Progenitor cell of endocrine pancreas (in vitro differentiated cells): ENCODE data around the gene PLCB3. TPM values are rescaled to one million over a fixed set of nuclear protein-coding genes. Genes with fewer than 3 reads are reported as not detected.

ENCODE experiments used
- DNase-seq: peaks from one replicate; pipeline ENCODE4 v3.0.0; 2021; ENCODE audit warnings: low spot score; ENCODE audit not compliant: unreplicated experiment
- H3K27ac Mint-ChIP-seq: 2 replicates; pipeline ENCODE4 v1.8.0; 2021; ENCODE audit warnings: mild to moderate bottlenecking, moderate library complexity, mixed read lengths
- H3K27me3 Mint-ChIP-seq: 2 replicates; pipeline ENCODE4 v1.8.0; 2021; ENCODE audit warnings: mixed read lengths
- H3K36me3 Mint-ChIP-seq: 2 replicates; pipeline ENCODE4 v1.8.0; 2022; ENCODE audit warnings: mixed read lengths; ENCODE audit not compliant: insufficient read depth
- H3K4me1 Mint-ChIP-seq: 2 replicates; pipeline ENCODE4 v1.8.0; 2021; ENCODE audit warnings: low read depth, mixed read lengths
- H3K4me3 Mint-ChIP-seq: 2 replicates; pipeline ENCODE4 v1.8.0; 2021; ENCODE audit warnings: low read depth, mild to moderate bottlenecking, moderate library complexity, mixed read lengths
- H3K9me3 Mint-ChIP-seq: 2 replicates; pipeline ENCODE4 v1.8.0; 2021; ENCODE audit warnings: low read depth, mixed read lengths
- CTCF ChIP-seq: fragments of 200-600 bp; sonication (generic); IDR thresholded peaks from one replicate; pipeline ENCODE4 v1.5.0; 2021; ENCODE audit warnings: antibody characterized with exemption, mild to moderate bottlenecking; ENCODE audit not compliant: unreplicated experiment
- total RNA-seq: library from RNA; stranded (reverse); gene quantifications from 2 replicates; pipeline ENCODE4 v1.2.1, GENCODE V29; 2021

The PLCB3 gene
- total RNA-seq, 1 donor from 2014 or later, result 22.6 TPM

DNA sequence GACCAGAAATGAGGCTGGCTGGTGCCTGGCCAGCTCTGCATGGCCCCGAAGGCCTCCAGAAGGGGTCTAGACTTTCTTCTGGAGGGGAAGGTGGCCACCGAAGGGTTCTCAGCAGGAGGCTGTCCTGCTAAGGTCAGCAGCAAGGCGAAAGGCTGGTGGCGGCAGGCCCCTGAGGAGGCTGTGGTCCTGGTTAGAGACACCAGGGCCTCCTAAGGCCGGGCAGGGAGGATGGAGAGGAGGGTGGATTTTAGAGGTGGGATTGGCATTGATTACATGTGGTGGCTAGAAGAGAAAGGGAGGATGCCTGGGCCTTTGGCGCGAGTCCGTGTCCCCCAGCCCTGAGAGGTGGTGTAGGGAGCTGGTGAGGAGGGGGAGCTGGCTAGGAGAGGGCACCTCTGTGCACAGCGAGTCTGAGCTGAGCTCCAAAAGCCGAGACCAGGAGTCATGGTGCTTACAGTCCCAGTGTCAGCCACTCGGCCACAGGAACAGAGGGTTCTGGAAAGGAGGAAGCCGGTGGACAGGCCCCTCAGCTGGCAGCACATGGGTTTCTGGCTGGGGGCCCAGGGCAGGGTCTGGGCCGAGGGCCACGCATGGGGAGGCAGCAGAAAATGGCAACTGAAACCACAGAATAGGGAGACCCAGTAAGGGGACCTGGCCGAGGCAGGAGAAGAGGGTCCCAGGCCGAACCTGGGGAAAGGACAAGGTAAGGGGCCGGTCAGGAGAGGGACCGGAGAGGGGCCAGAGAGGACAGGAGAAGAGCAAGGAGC is 42.4 kb upstream of the PLCB3 start:
- H3K36me3 Mint-ChIP-seq, result peaks cover 6% of the 10 kb centered on the region
- no peak overlapping the region for H3K4me3 Mint-ChIP-seq

DNA sequence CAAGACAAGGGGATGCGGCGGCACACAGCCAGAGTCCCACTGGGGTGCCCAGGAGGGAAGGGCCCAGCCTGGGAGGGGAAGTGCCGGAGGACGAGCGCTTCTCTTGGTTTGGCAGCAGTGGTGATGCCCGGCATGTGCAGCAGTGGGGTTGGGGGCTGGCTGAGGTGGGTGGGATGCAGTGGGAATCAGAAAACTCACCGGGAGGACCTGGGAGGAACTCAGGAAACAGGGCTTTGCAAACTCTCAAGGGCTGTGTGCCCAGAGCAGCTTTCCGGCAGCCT is 41.8 kb upstream of the PLCB3 start:
- H3K27ac Mint-ChIP-seq, result no peak overlapping the region
- H3K36me3 Mint-ChIP-seq, result peaks cover 2% of the 10 kb centered on the region
- no peaks in the 10 kb centered on the region for H3K27me3 Mint-ChIP-seq
- DNase-seq, result no peak
- H3K4me1 Mint-ChIP-seq, result no peaks in the 10 kb centered on the region
- no peak for TF ChIP-seq CTCF
- no peaks in the 10 kb centered on the region for H3K9me3 Mint-ChIP-seq
- no peak overlapping the region for H3K4me3 Mint-ChIP-seq

More for the DNA sequence above, 42.4 kb upstream of the PLCB3 start:
- Mint-ChIP-seq H3K4me1 (no peaks in the 10 kb centered on the region), H3K27me3 (no peaks in the 10 kb centered on the region), H3K9me3 (no peaks in the 10 kb centered on the region), H3K27ac (no peak overlapping the region)
- DNase-seq, result no peak
- no peak for TF ChIP-seq CTCF

DNA sequence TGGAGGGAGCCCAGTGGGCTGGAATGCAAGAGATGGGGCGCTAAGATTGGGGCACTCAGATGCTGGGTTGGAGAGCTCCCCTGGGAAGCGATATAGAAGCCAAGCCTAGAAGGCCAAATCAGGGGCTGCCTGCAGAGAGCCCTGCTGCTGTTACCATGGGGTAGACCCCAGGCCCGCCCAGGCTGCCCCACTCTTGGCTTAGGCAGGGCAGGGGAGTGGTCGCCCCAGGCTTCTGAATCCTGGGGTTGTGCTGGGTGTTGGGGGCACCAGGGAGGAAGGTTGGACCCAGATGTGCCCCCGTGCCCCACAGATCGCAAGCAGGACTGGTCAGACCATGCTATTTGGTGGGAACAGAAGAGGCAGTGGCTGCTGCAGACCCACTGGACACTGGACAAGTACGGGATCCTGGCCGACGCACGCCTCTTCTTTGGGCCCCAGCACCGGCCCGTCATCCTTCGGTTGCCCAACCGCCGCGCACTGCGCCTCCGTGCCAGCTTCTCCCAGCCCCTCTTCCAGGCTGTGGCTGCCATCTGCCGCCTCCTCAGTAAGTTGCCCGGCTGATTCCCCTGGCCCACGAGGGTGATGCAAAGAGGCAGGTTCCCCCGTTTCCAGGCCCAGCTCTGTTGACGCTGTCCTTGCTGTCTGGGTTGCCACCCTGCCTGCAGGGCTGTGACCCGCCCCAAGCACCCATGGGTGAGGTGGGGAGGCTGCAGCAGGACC is 40.9 kb upstream of the PLCB3 start:
- H3K36me3 Mint-ChIP-seq, result peaks cover 4% of the 10 kb centered on the region
- DNase-seq, result no peak
- TF ChIP-seq CTCF, result no peak
- H3K27ac Mint-ChIP-seq, result peak overlapping the region; percentile 82
- no peaks in the 10 kb centered on the region for H3K27me3 Mint-ChIP-seq
- H3K9me3 Mint-ChIP-seq, result no peaks in the 10 kb centered on the region
- H3K4me1 Mint-ChIP-seq, result no peaks in the 10 kb centered on the region
- no peak overlapping the region for H3K4me3 Mint-ChIP-seq

- Mint-ChIP-seq H3K27me3 (no peaks in the 10 kb centered on the region), H3K4me3 (no peak overlapping the region), H3K9me3 (no peaks in the 10 kb centered on the region), H3K36me3 (peaks cover 4% of the 10 kb centered on the region), H3K27ac (no peak overlapping the region), H3K4me1 (no peaks in the 10 kb centered on the region)
- TF ChIP-seq CTCF, result no peak
- no peak for DNase-seq
Observed at GRCh38 chr11:64211181-64211872, 40.0 kb upstream of the PLCB3 start.

DNA sequence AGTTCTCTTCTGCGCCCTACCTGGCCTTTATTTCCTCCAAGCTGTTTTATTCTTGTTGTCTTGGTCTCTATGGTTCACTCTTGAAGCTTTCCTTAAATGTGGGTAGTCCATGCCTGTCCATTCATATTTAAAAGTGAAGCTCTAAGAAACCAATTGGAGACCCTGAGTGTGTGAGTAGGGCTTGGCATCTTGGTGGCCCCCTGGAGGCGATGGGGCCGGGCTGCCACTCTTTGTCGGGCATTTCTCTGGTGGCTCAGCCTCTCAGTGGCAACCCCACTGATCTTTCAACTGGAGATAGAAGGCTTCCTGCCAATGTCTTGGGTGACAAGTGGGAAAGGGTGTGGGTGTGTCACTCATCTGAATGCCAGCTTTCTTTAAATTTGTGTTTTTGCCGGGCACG is 34.5 kb upstream of the PLCB3 start:
- Mint-ChIP-seq H3K27me3 (no peaks in the 10 kb centered on the region), H3K9me3 (no peaks in the 10 kb centered on the region), H3K4me3 (no peak overlapping the region), H3K27ac (no peak overlapping the region), H3K36me3 (peaks cover 8% of the 10 kb centered on the region), H3K4me1 (peaks cover 6% of the 10 kb centered on the region)
- no peak for TF ChIP-seq CTCF
- DNase-seq, result no peak
